ENCODE data around the gene GOLGA6C.
"Not testable (repeated sequence)": the region's sequence is repeated elsewhere in the genome, so short reads cannot be mapped to it uniquely, and the experiment has no call there.

The GOLGA6C gene

DNA sequence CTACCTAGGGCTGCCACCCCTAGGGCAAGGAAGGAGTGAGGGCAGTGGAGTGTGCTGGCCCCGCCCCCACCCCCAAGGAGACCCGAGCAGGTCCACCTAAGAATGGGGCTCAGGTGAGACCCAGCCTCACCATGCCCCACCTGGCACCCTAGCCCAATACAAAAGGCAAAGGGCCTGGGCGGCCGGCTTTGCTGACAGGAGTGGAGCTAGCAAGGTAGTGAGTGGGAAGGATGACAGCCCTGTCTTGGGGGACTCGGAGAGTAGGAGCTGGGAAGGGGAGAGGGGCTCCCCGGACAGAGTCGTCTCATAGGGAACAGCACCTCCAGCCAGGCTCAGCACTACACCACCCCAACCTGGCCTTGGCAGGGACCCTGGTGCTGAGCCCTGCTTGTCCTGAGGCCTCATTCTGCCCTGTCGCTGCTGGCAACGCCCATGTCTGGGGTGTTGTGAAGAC is 44.3 kb upstream of the GOLGA6C start:
- DNase-seq (ENCODE audit: low read depth), result no peak
- TF ChIP-seq, protein P1, sequence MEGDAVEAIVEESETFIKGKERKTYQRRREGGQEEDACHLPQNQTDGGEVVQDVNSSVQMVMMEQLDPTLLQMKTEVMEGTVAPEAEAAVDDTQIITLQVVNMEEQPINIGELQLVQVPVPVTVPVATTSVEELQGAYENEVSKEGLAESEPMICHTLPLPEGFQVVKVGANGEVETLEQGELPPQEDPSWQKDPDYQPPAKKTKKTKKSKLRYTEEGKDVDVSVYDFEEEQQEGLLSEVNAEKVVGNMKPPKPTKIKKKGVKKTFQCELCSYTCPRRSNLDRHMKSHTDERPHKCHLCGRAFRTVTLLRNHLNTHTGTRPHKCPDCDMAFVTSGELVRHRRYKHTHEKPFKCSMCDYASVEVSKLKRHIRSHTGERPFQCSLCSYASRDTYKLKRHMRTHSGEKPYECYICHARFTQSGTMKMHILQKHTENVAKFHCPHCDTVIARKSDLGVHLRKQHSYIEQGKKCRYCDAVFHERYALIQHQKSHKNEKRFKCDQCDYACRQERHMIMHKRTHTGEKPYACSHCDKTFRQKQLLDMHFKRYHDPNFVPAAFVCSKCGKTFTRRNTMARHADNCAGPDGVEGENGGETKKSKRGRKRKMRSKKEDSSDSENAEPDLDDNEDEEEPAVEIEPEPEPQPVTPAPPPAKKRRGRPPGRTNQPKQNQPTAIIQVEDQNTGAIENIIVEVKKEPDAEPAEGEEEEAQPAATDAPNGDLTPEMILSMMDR (IDR thresholded peaks at IDR 0.05; ENCODE audit: control insufficient read depth, extremely low read depth, insufficient read depth), result no peak
- H3K4me3 ChIP-seq (ENCODE audit: low read depth, low read length), result no peak overlapping the region

DNA sequence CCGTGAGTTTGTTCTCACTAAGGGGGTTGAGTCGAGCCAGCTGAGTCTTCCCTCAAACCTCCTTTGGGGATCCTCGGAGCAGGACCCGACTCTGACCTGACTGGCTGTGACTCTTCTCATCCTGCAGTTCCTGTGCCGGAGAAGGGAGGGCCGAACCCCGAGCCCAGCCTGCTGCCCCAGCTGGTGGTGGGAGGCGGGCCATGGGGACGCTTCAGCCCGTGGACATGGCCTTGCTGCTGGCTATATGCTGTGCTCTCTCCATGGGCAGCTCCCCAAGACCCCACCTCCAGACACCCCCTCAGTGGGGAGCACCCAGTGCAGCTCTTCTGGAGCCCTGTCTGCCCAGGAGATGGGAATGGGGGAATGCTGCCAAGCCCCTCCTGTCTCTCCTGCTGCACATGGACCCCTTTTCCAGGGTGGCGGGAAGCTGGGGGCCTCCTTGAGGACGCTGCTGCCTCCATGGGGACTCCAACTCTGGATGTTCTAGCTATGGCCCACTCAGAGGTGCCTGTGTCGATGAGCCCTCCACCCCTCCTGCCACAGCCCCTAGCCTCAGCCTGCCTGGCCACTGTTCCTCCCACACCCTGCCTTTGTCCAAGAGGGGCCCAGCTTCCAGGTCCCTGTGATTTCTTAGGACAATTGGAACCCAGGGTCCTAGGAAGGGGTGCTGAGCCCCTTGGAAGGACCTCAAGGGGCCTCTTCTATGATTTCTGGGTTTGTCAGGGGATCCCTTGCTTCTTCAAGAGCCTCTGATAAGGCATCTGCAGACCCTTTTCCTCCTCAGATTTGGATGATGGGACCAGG is 43.6 kb upstream of the GOLGA6C start:
- DNase-seq (ENCODE audit: low read depth), result no peak
- H3K4me3 ChIP-seq (ENCODE audit: low read depth, low read length), result no peak overlapping the region
- TF ChIP-seq, protein P1 (IDR thresholded peaks at IDR 0.05; ENCODE audit: control insufficient read depth, extremely low read depth, insufficient read depth), result no peak

DNA sequence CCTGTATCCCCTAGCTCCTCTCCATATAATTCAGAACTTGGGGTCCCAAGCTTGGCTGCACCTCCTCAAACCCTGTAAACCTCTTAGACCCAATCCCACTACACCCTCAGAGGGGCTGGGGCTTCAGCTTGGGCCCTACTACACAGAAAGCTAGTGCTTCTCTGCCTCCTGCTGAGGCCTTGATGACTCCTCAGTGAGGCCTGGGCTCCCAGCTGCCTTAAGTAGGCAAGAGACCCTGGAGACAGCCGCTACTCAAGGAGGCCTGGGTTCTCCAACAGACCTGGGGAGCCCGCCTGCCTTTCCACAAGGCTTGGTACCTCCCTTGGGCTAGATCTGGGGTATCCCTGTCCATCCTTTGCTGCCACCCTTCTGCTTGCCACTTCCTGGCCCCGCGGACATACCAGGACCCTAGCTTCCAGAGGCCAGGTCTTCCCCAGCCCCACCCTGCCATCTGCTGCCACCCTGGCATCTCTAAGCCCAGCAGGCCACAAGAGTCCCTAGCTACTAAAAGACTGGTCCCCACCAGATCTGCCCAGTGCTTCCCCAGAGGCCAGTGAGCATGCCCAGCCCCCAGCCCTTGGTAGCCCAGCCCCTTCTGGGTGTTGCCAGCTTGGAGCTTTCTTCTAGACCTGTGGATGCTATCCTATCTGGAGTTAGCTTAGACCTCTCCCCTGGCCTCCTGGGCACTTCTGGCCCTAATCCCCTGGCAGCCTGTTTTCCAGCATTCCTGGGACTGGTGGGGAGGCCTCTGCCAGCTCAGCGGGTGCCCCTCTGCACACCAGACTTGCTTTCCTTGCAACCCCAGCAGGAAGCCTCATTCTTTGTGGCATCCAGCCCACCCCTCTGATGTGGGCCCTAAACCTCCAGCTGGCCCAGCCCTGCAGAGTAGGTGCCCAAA is 42.8 kb upstream of the GOLGA6C start:
- H3K4me3 ChIP-seq (ENCODE audit: low read depth, low read length), result no peak overlapping the region
- TF ChIP-seq, protein P1 (IDR thresholded peaks at IDR 0.05; ENCODE audit: control insufficient read depth, extremely low read depth, insufficient read depth), result no peak
- no peak for DNase-seq (ENCODE audit: low read depth)

DNA sequence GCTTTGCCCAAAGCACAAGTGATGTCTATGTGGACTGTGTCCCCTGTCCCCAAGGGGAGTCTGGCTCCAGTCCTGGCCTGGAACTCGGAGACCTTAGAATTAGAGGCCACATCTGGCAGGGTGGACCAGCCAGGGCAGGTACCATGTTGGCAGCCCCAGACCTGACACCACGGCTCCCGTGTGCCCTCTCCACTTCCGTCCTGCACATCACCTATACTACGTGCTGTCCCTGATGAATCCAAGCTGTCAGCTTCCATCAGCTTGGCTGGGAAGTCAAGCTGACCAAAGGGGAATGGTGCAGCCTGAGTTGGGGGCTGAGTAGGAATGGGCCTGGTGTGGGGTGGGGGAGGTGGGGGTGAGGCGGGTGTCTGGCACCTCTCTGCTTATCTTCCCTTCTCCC is 41.1 kb upstream of the GOLGA6C start:
- DNase-seq (ENCODE audit: low read depth), result no peak
- TF ChIP-seq, protein P1 (IDR thresholded peaks at IDR 0.05; ENCODE audit: control insufficient read depth, extremely low read depth, insufficient read depth), result no peak
- no peak overlapping the region for H3K4me3 ChIP-seq (ENCODE audit: low read depth, low read length)

DNA sequence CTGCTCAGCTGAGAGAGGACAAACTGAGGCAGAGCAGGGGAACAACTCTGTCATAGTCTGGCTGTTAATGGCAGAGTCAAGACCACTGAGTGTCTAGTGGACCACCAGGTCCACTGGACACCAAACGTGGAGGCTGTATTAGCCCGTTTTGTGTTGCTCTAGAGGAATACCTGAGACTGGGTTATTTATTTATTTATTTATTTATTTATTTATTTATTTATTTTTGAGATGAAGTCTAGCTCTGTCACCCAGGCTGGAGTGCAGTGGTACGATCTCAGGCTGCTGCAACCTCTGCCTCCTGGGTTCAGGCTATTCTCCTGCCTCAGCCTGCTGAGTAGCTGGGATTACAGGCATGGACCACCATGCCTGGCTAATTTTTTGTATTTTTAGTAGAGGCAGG is 40.6 kb upstream of the GOLGA6C start:
- not testable (repeated sequence) for DNase-seq (ENCODE audit: low read depth); H3K4me3 ChIP-seq (ENCODE audit: low read depth, low read length)

DNA sequence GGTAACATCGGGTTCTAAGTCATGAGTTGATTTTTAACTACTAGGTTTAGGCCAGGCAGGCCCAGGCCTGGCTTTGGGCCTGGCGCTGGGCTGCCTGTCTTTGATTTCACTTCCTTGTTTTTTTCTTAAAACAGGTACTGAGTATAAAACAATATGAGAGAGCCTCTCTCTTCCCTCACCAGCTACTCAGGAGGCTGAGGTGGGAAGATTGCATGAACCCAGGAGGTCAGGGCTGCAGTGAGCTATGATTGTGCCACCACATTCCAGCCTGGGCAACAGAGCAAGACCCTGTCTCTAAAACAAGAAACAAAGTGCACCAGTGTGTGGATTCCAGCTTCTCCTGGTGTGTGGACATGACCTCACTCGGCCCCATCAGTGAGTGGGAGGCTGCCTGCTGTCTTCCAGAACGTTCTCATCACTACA is 38.6 kb upstream of the GOLGA6C start:
- H3K4me3 ChIP-seq (ENCODE audit: low read depth, low read length); DNase-seq (ENCODE audit: low read depth): not testable (repeated sequence)

DNA sequence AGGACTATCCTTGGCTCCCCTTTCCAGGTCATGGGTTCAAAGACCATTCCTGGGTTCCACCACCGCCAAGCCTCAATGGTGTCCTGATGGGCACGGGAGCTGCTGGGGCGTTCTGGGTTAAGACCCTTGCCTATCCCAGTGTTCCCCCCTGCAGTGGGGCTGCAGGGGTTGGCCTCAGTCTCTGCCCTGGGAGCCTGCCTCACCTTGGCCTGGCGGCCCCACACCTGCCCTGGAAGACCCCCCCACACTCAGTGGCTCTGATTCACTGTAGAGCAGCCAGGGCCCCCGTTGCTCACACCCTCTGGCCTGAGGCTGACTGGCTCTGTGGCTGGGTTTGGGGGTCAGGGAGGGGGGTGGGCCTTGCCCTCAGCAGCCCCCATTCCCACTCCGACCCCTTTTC is 34.4 kb upstream of the GOLGA6C start:
- H3K4me3 ChIP-seq (ENCODE audit: low read depth, low read length), result no peak overlapping the region
- TF ChIP-seq, protein P1 (IDR thresholded peaks at IDR 0.05; ENCODE audit: control insufficient read depth, extremely low read depth, insufficient read depth), result no peak
- no peak for DNase-seq (ENCODE audit: low read depth)
